Ascending aorta (tissue), 2 donors: ENCODE measurements around the gene PKDREJ. TPM values are rescaled to one million over a fixed set of nuclear protein-coding genes. Genes with fewer than 3 reads are reported as not detected.

Source experiments
- DNase-seq, 2 donors: peaks; one replicate each; pipeline ENCODE4 v3.0.0-alpha.2; 2019; ENCODE audit warnings: low spot score in 2 of 2
- H3K27ac ChIP-seq, 2 donors: fragments of 200-600 bp; sonication (generic); one replicate each; pipeline ENCODE4 v1.5.1; 2016 to 2017; ENCODE audit warnings: mild to moderate bottlenecking in 1 of 2
- H3K27me3 ChIP-seq: fragments of 200-600 bp; sonication (generic); one replicate; pipeline ENCODE4 v1.5.1; 2017
- H3K36me3 ChIP-seq, 2 donors: fragments of 200-600 bp; sonication (generic); one replicate each; pipeline ENCODE4 v1.5.1; 2016
- H3K4me1 ChIP-seq, 2 donors: fragments of 200-600 bp; sonication (generic); one replicate each; pipeline ENCODE4 v1.5.1; 2016 to 2017; ENCODE audit warnings: mild to moderate bottlenecking in 1 of 2
- H3K4me3 ChIP-seq, 2 donors: fragments of 200-600 bp; sonication (generic); one replicate each; pipeline ENCODE4 v1.5.1; 2016 to 2017; ENCODE audit warnings: mild to moderate bottlenecking in 1 of 2
- H3K9me3 ChIP-seq, 2 donors: fragments of 200-600 bp; sonication (generic); one replicate each; pipeline ENCODE4 v1.5.1; 2016
- CTCF ChIP-seq, 3 experiments: fragments of 200-600 bp in 2 of 3; fragments of 450-650 bp in 1 of 3; sonication (generic) in 2 of 3; IDR thresholded peaks; one replicate each; pipeline ENCODE4 v1.5.1; 2016 to 2019; ENCODE audit warnings: antibody characterized with exemption in 3 of 3, mild to moderate bottlenecking in 1 of 3, moderate library complexity in 1 of 3
- intact Hi-C: fragments of 100-400 bp; cut with DNase I; formaldehyde crosslinking; loops from one replicate; pipeline ENCODE4 v1.15.1; 2023
- total RNA-seq: library from RNA; depleted of rRNA; stranded (reverse); fragments of >200 nt; gene quantifications from one replicate; pipeline ENCODE4 v1.1.0, GENCODE V29; 2016

PKDREJ gene
- total RNA-seq, 1 donor from 2014 or later, result not detected

GRCh38 chr22:46303347-46303965 lies 40.3 kb upstream of the PKDREJ start:
- H3K4me3 ChIP-seq, result no peak overlapping the region
- TF ChIP-seq CTCF (IDR thresholded peaks at IDR 0.05), result no peak
- intact Hi-C loops, result no loop called here
- no peaks in the 10 kb centered on the region for H3K9me3 ChIP-seq
- no peaks in the 10 kb centered on the region for H3K4me1 ChIP-seq
- H3K27me3 ChIP-seq, result no peaks in the 10 kb centered on the region
- no peak for DNase-seq
- no peaks in the 10 kb centered on the region for H3K36me3 ChIP-seq
- H3K27ac ChIP-seq, result no peak overlapping the region

- no peak for DNase-seq
- H3K36me3 ChIP-seq, result no peaks in the 10 kb centered on the region
- intact Hi-C loops, result no loop called here
- peaks cover 0 to 14% of the 10 kb centered on the region in 2 donors for H3K4me1 ChIP-seq
- H3K27me3 ChIP-seq, result no peaks in the 10 kb centered on the region
- no peak overlapping the region for H3K4me3 ChIP-seq
- TF ChIP-seq CTCF (IDR thresholded peaks at IDR 0.05), result no peak
- no peak overlapping the region for H3K27ac ChIP-seq
- H3K9me3 ChIP-seq, result no peaks in the 10 kb centered on the region
Observed at GRCh38 chr22:46300491-46300890, 37.3 kb upstream of the PKDREJ start.

- DNase-seq, result no peak
- no peak overlapping the region for H3K4me3 ChIP-seq
- intact Hi-C loops, result no loop called here
- H3K9me3 ChIP-seq, result no peaks in the 10 kb centered on the region
- TF ChIP-seq CTCF (IDR thresholded peaks at IDR 0.05), result no peak
- no peaks in the 10 kb centered on the region for H3K27me3 ChIP-seq
- H3K27ac ChIP-seq, result no peak overlapping the region
- H3K4me1 ChIP-seq, result peaks cover 0 to 14% of the 10 kb centered on the region in 2 donors
- no peaks in the 10 kb centered on the region for H3K36me3 ChIP-seq
Observed at GRCh38 chr22:46299101-46299500, 36.0 kb upstream of the PKDREJ start.

- no peak for TF ChIP-seq CTCF (IDR thresholded peaks at IDR 0.05)
- peaks cover 0 to 14% of the 10 kb centered on the region in 2 donors for H3K4me1 ChIP-seq
- intact Hi-C loops, result no loop called here
- no peaks in the 10 kb centered on the region for H3K9me3 ChIP-seq
- no peak for DNase-seq
- no peaks in the 10 kb centered on the region for H3K27me3 ChIP-seq
- no peak overlapping the region for H3K27ac ChIP-seq
- peak overlapping the region; percentile 64 to 69 for H3K4me3 ChIP-seq
- peaks cover 11 to 17% of the 10 kb centered on the region in 2 donors for H3K36me3 ChIP-seq
Observed at GRCh38 chr22:46297151-46297812, 34.1 kb upstream of the PKDREJ start.

- DNase-seq, result peak; percentile 94 to 99
- Histone ChIP-seq H3K9me3 (no peaks in the 10 kb centered on the region), H3K36me3 (peaks cover 18 to 25% of the 10 kb centered on the region in 2 donors), H3K4me1 (peaks cover 0 to 14% of the 10 kb centered on the region in 2 donors), H3K27ac (peak within 1 kb of the TSS; percentile 87 to 95), H3K27me3 (no peaks in the 10 kb centered on the region), H3K4me3 (peak within 1 kb of the TSS; percentile 64 to 69)
- TF ChIP-seq CTCF (IDR thresholded peaks at IDR 0.05), result peak in 1 of 3 experiments; percentile 23
- intact Hi-C loops, result loop anchor here (1.0 kb wide), 3 partner anchors 29 to 146 kb away; partner anchors contain the start of genes CDPF1 and PPARA
Observed at GRCh38 chr22:46296257-46297150, 33.4 kb upstream of the PKDREJ start, which contains the start of gene GTSE1. GTSE1 (plus strand) TSS chr22:46296870; CDS start chr22:46297401, 531 bp downstream.
